Raji (cell line): Measurements from ENCODE around the gene ZNF625.

Source experiments
- POLR2A ChIP-seq: IDR thresholded peaks from 2 replicates; pipeline ENCODE4 v1.6.1; 2011; ENCODE audit warnings: low read depth, low read length, control low read depth; ENCODE audit not compliant: insufficient read depth

Gene ZNF625

GRCh38 chr19:12098040-12098439, 58.5 kb downstream of the ZNF625 start:
- no peak for TF ChIP-seq POLR2A

DNA sequence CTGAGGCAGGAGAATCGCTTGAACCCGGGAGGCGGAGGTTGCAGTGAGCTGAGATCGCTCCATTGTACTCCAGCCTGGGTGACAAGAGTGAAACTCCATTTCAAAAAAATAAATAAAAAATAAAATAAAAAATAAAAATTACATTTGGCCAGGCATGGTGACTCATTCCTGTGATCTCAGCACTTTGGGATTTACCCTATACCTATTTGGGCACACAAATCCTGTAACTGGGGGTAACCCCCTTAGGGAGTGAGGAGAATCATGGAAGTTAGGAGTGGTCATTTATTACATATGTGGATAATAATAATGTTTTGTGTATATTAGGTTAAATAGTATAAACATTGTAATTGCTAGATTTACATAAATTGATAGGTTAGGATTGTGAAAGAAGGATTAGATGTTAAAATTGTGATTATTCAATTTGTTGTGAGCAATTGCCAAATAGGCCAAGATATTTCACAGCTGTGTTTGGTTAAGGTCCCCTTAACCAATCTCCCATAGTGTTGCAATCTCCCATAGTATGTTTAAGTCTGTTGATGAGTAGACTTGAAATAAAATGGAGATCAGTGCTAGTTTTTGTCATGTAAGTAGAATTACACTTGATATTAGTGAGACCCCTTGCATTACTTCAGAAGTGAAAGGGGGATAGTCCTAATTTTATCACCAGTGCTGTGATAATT, 61.3 kb downstream of the ZNF625 start:
- TF ChIP-seq POLR2A, result no peak
